ENCODE results near the gene CAV1.

GRCh38 chr7:116524221-116524608 is 621 bp upstream of the CAV1 start:
- TF ChIP-seq, protein P1, sequence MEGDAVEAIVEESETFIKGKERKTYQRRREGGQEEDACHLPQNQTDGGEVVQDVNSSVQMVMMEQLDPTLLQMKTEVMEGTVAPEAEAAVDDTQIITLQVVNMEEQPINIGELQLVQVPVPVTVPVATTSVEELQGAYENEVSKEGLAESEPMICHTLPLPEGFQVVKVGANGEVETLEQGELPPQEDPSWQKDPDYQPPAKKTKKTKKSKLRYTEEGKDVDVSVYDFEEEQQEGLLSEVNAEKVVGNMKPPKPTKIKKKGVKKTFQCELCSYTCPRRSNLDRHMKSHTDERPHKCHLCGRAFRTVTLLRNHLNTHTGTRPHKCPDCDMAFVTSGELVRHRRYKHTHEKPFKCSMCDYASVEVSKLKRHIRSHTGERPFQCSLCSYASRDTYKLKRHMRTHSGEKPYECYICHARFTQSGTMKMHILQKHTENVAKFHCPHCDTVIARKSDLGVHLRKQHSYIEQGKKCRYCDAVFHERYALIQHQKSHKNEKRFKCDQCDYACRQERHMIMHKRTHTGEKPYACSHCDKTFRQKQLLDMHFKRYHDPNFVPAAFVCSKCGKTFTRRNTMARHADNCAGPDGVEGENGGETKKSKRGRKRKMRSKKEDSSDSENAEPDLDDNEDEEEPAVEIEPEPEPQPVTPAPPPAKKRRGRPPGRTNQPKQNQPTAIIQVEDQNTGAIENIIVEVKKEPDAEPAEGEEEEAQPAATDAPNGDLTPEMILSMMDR (IDR thresholded peaks at IDR 0.05), result no peak
- no peak for TF ChIP-seq EP300 (IDR thresholded peaks at IDR 0.05; ENCODE audit: low read depth)
- TF ChIP-seq POLR2A (IDR thresholded peaks at IDR 0.05), result no peak
